IPS-18c (cell line): Measurements from ENCODE around the gene PAQR9.

Source experiments
- H3K4me3 ChIP-seq: 2 replicates; pipeline ENCODE4 v1.7.0; 2013; ENCODE audit warnings: low read depth, mild to moderate bottlenecking, low read length, moderate library complexity; ENCODE audit not compliant: insufficient read depth
- H3K9me3 ChIP-seq: one replicate; pipeline ENCODE4 v1.6.1; 2013; ENCODE audit warnings: mild to moderate bottlenecking, low read length, moderate library complexity; ENCODE audit not compliant: control insufficient read depth, insufficient read depth

The PAQR9 gene

GRCh38 chr3:142940472-142940871, 23.0 kb downstream of the PAQR9 start:
- Histone ChIP-seq H3K9me3 (no peaks in the 10 kb centered on the region), H3K4me3 (no peak overlapping the region)

- no peaks in the 10 kb centered on the region for H3K9me3 ChIP-seq
Observed at GRCh38 chr3:142940000-142940399, 23.5 kb downstream of the PAQR9 start.

GRCh38 chr3:142935963-142936362, 27.5 kb downstream of the PAQR9 start:
- H3K9me3 ChIP-seq = no peaks in the 10 kb centered on the region
- H3K4me3 ChIP-seq = no peak overlapping the region

More at GRCh38 chr3:142940000-142940399, 23.5 kb downstream of the PAQR9 start:
- no peak overlapping the region for H3K4me3 ChIP-seq

GRCh38 chr3:142934887-142935269, 28.6 kb downstream of the PAQR9 start:
- H3K4me3 ChIP-seq = no peak overlapping the region
- no peaks in the 10 kb centered on the region for H3K9me3 ChIP-seq

- no peak overlapping the region for H3K4me3 ChIP-seq
- H3K9me3 ChIP-seq = no peaks in the 10 kb centered on the region
Observed at GRCh38 chr3:142934128-142934886, 29.2 kb downstream of the PAQR9 start.

- no peaks in the 10 kb centered on the region for H3K9me3 ChIP-seq
- H3K4me3 ChIP-seq = no peak overlapping the region
Observed at GRCh38 chr3:142931222-142931621, 32.3 kb downstream of the PAQR9 start.

- H3K9me3 ChIP-seq = no peaks in the 10 kb centered on the region
- no peak overlapping the region for H3K4me3 ChIP-seq
Observed at GRCh38 chr3:142930463-142930862, 33.0 kb downstream of the PAQR9 start.

GRCh38 chr3:142929890-142930289, 33.6 kb downstream of the PAQR9 start:
- no peak overlapping the region for H3K4me3 ChIP-seq
- no peaks in the 10 kb centered on the region for H3K9me3 ChIP-seq

GRCh38 chr3:142929109-142929508, 34.4 kb downstream of the PAQR9 start:
- H3K9me3 ChIP-seq = no peaks in the 10 kb centered on the region
- no peak overlapping the region for H3K4me3 ChIP-seq

GRCh38 chr3:142926368-142926944, 37.0 kb downstream of the PAQR9 start:
- H3K9me3 ChIP-seq = no peaks in the 10 kb centered on the region
- H3K4me3 ChIP-seq = no peak overlapping the region

GRCh38 chr3:142925140-142925539, 38.3 kb downstream of the PAQR9 start:
- Histone ChIP-seq H3K4me3 (no peak overlapping the region), H3K9me3 (no peaks in the 10 kb centered on the region)

GRCh38 chr3:142923694-142924093, 39.8 kb downstream of the PAQR9 start:
- no peaks in the 10 kb centered on the region for H3K9me3 ChIP-seq
- H3K4me3 ChIP-seq = no peak overlapping the region

GRCh38 chr3:142916605-142917004, 46.9 kb downstream of the PAQR9 start:
- no peak overlapping the region for H3K4me3 ChIP-seq
- H3K9me3 ChIP-seq = no peaks in the 10 kb centered on the region

GRCh38 chr3:142915636-142916035, 47.8 kb downstream of the PAQR9 start:
- H3K4me3 ChIP-seq = no peak overlapping the region
- no peaks in the 10 kb centered on the region for H3K9me3 ChIP-seq

GRCh38 chr3:142914286-142914811, 49.1 kb downstream of the PAQR9 start:
- H3K9me3 ChIP-seq = no peaks in the 10 kb centered on the region
- no peak overlapping the region for H3K4me3 ChIP-seq

GRCh38 chr3:142913432-142913831, 50.0 kb downstream of the PAQR9 start:
- Histone ChIP-seq H3K4me3 (no peak overlapping the region), H3K9me3 (no peaks in the 10 kb centered on the region)

- no peaks in the 10 kb centered on the region for H3K9me3 ChIP-seq
- H3K4me3 ChIP-seq = no peak overlapping the region
Observed at GRCh38 chr3:142912402-142913172, 50.9 kb downstream of the PAQR9 start.
